ENCODE measurements around the gene SV2A.
"Not testable (repeated sequence)": the region's sequence is repeated elsewhere in the genome, so short reads cannot be mapped to it uniquely, and the experiment has no call there.

The SV2A gene, protein sequence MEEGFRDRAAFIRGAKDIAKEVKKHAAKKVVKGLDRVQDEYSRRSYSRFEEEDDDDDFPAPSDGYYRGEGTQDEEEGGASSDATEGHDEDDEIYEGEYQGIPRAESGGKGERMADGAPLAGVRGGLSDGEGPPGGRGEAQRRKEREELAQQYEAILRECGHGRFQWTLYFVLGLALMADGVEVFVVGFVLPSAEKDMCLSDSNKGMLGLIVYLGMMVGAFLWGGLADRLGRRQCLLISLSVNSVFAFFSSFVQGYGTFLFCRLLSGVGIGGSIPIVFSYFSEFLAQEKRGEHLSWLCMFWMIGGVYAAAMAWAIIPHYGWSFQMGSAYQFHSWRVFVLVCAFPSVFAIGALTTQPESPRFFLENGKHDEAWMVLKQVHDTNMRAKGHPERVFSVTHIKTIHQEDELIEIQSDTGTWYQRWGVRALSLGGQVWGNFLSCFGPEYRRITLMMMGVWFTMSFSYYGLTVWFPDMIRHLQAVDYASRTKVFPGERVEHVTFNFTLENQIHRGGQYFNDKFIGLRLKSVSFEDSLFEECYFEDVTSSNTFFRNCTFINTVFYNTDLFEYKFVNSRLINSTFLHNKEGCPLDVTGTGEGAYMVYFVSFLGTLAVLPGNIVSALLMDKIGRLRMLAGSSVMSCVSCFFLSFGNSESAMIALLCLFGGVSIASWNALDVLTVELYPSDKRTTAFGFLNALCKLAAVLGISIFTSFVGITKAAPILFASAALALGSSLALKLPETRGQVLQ

DNA sequence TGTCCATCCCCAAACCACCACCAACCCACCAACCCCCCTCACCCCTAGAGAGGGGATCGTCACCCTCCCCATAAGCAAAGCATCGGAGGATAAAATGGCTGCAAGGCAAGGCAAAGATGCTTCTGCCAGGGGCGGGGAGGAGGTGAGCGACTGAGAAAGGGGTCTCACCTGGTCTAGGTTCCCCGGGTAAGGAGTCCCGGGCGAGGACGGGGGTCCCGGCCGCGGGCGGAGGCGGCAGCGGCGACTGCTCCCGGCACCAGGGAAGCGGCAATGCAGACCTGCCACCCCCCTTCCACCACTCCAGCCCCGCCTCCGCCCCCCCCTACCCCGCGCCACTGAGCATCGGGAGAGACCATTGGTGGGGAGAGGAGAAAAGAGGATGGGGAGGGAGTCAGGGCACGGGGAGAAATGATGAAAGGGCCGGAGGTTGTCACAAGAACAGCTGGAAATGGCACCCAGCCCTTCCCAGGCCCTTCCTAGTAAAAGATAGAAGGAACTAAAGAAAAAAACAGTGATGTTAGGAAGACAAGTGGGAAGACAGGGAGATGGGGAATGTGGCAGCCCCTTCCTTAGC is at the start of gene SV2A:
TSS of gene SV2A (minus strand) at position 274 of the 574 bp plus-strand sequence. CDS start 4,004 bp downstream, outside the sequence.
- no peak for DNase-seq (ENCODE audit: low spot score)

DNA sequence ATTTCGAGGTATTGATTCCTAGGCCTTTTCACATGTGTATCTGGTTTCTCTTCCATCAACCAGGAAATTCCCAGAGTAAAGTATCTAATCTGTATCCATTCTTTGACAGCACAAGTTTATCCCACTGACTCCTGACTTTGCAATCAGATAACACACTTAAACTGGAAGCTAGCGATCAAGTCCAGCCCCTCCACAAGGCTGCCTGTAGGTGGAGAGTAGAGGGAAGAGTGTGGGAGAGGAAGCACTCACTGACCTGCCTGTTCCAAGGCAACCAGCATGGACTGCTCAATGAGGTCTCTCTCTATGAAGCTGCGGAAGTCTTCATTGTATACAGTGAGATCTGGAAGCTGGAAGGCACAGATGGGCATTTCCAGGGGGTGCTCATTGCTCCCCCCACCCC is 49.4 kb upstream of the SV2A start:
- DNase-seq (ENCODE audit: low spot score), result no peak

DNA sequence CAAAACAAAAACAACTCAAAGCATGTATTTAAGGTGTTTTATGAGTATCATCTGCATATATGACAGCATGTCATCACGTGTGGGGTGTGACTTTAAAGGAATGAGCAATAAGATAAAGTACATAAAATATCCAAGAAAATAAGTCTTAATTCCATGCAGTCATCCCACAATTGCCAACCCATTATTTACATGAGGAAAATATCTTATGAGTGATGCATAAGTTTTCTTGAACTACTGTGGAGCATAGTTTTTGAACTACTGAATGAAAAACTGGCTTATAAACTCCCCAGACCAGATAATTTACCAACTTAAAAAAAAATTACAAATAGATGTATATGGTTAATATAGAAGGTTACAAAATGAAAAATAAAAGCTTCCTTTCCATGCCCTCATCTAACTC is 48.8 kb upstream of the SV2A start:
- no peak for DNase-seq (ENCODE audit: low spot score)

DNA sequence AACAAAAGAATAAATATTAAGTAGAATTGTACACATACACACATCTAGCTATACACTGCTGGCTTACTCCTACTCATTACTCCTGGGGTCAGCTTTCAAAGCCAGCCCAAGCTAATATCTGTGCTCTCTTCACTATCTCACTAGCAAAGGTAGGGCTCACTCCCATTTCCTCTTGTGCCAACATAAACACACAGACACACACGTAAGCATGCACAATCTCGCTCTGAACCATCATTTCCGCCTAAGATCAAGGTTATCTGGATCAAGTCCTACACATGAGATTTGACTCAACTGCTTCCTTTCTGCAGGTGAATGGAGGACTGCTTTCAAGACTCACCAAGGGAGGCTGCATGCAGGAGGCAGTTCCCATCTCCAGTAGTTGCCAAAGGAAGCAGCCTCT is 47.8 kb upstream of the SV2A start:
- DNase-seq (ENCODE audit: low spot score), result no peak

DNA sequence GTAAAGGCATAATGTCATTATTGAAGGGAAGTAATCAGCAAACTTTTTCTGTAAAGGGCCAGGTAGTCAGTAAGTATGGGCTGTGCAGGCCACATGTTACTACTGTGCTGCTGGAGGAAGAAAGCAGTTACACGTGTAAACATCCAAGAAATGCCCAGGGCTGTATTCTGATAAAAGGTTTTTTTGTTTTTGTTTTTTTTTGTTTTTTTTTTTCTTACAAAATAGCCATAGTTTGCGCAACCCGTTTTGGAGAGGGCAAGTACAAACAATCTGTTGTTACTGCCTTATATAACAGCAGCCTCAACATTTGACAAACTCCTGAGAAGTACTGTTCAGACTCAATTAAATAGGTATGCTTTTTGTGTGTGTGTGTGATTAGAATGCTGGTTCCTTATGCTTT is 45.7 kb upstream of the SV2A start:
- no peak for DNase-seq (ENCODE audit: low spot score)

DNA sequence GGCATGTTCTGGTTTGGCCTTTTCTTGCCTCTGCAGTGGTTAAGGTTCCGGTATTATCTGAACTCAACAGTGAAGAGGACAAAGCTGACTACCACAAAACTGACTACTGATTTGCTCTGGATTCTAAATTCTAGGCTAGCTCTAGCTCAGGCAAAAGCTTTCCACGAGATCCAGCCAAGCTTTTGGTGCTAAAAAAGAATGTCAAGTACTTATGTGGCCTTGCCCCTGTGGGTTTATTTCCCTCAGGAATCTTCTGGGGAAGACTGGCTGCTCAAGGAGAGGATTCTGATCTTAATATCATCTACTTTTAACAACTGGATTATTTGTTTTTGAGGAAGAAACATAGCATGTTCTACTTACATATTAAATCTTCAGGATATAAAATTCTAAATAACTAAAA is 45.1 kb upstream of the SV2A start:
- DNase-seq (ENCODE audit: low spot score), result no peak

DNA sequence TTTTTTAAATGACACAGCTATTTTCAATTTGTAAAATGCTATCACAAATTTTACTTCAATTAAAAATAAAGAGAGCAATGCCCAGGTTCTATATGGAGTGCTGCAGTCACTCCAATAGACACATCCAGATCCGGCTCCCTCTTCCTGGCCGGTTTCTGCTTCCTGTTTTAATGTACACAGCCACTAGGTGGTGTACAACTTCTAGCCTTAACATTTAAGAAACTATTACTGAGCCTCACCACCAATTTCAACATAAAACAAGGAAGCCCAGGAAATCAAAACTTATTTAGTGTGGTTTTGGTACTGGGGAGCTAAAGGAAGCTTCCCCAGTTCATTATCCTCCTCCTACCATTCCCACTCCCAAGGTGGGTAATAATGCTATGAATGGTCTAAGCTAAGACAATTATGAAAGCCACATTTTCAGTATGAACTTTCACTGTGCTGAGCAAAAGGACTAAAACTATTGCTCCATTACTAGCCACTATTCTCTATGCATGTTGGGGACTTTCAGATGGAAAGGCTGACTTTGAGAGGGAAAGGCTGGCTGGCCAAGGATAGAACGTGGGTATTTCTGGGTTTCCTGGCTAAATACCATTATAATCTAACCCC is 44.5 kb upstream of the SV2A start:
- peak; percentile 58 for DNase-seq (ENCODE audit: low spot score)

DNA sequence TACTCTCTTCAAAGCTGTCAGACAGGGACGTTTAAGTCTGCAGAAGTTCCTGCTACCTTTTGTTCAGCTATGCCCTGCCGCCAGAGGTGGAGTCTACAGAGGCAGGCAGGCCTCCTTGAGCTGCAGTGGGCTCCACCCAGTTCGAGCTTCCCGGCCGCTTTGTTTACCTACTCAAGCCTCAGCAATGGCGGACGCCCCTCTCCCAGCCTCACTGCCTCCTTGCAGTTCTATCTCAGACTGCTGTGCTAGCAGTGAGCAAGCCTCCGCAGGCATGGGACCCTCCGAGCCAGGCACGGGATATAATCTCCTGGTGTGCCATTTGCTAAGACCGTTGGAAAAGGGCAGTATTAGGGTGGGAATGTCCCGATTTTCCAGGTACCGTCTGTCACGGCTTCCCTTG is 39.9 kb upstream of the SV2A start:
- DNase-seq (ENCODE audit: low spot score), result not testable (repeated sequence)

DNA sequence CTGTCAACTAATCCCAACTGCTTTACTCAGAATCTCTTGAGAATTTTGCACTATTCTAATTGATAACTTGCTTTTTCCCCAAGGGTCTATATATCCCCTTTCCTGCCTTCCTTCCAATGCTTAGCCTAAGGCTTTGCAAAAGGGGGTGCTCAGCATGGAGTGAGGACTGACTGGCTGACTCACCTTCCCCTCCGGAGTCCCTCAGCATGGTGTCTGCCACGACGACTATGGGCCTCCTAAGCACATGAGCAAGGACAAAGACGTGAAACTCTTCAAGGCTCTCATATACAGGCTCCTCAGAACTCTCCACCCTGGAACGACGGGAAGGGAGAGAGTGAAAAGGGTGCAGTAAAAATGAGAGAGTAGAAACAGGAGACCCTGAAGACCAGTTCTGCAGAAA is 32.3 kb upstream of the SV2A start:
- DNase-seq (ENCODE audit: low spot score), result no peak

DNA sequence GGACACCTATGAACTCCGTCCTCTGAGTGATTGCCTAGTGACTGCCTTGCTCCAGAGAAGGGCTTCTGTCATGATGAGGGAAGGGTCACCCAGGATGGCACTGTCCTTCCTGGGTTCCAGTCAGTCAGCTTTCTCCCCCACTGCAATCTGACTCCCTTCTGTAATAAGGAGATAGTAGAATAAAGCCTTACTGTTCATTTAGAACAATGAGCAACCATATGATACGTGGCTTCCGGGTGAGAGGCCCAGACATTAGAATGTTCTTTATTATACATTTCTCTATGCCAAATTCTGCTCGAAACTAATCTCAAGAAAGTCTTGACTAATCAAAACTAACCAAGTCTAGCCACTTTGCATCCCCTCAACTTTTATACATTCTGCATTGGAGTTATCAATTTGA is 27.6 kb upstream of the SV2A start:
- DNase-seq (ENCODE audit: low spot score), result no peak

DNA sequence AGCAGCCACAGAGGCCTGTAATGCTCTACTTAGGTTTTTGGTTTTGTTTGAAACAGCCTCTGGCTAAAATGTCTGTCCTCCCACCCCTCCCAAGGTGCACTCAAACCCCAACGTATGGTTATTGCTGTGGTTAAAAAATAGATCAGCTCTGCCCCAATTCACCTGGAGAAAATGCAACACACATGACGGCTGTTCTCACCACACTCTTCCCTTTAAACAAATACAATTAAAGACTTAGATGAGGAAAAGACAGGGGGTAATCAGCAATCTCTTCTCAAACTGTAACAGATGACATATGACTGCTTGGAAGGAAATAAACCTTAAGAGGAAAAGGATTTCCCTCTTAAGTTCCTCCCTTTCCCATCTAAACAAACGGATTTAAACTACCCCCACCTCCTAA is 25.2 kb upstream of the SV2A start:
- DNase-seq (ENCODE audit: low spot score), result no peak

DNA sequence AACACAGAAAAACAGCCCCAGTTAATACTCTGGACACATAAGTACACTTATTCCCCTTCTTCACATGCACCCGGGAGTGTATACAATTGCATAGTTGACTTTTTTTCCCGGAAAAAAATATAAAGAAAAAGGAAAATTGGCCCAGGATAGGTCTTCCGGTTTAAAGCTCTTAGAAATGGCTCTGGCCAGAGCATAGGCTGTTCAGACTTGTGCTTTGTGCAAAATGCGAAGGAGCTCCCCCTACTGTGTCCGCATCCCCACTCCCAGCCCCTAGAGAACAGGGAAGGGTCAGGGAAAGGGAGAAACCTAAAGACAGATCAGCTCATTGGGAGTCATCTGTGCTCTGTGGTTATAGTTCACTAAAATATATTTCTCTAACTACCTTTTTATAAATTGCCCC is 24.6 kb upstream of the SV2A start:
- DNase-seq (ENCODE audit: low spot score), result no peak

DNA sequence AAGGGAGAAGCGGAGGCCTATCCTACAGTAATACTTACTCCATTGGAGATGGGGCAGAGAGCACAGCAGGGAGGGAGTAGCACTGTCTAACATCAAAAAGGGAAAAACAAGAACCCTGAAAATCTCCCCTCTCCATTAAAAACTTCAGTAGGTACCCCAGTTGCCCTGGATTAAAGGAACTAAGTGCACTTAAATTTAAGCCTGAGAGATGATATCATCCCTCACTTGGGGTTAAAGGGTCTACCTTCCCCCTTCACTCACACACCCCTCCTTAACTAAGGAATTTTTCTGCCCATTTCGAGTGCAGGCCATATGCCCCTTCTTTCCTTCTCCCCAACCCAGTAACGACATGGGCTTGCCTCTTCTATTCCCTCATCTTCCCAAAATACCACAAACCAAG is 22.8 kb upstream of the SV2A start:
- no peak for DNase-seq (ENCODE audit: low spot score)

DNA sequence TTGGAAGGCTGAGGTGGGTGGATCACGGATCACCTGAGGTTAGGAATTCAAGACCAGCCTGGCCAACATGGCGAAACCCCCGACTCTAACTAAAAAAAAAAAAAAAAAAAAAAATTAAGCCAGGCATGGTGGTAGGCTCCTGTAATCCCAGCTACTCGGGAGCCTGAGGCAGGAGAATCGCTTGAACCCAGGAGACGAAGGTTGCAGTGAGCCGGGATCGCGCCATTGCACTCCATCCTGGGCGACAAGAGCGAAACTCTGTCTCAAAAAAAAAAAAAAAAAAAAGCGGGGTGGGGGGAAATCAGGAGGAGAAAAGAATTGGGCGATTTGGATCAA is 21.0 kb upstream of the SV2A start:
- DNase-seq (ENCODE audit: low spot score), result not testable (repeated sequence)

DNA sequence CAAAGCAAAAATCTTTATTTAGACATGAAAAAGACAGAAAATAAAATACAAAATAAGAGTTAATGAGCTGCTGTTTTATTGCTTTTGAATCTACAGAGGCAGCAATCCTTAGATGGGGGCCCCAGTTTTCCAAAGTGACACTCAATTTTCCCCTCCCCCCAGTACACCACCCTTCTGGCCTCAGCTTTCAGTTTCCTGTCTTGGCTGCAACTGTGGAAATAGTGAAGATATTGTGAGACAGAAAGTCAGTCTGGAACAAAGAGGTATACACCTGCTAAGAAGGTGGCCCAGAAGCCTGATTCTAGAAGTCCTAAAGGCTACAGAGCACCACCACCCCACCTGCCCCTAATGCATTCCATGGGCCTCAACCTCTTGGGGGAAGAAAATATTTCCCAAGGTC is 20.1 kb upstream of the SV2A start:
- DNase-seq (ENCODE audit: low spot score), result no peak

DNA sequence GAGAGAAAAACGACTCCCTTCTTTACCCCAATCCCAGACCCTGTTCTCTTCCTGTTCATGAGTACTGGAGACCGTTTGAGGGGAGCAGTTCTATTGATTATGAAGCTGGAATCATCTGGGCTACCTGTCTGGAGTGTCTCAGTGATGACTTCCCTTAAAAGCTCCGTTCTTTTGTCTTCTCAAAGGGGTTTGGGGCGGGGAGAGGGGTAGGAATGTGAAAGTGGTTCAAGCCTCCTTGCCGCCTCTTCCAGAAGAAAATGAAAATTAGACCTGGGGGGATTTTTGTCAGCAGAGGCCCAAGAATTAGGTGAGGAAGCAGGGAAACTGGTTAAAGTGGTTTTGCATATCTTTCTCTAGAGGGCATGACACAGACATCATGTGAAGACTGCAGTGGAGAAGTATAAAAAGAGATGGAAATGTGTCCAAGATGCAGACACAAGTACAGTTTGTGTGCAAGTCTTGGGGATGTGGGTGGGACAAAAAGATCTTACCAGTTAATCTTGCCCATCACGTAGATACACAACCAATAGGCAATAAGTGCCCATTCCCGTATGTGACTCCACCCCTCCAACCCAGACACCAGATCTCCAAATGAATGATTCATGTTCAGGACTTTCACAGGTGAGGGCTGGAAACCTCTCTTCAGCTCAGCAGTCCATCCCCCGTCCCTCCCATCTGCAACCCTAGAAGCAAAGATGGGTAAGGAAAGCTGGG is 19.5 kb upstream of the SV2A start:
- no peak for DNase-seq (ENCODE audit: low spot score)

DNA sequence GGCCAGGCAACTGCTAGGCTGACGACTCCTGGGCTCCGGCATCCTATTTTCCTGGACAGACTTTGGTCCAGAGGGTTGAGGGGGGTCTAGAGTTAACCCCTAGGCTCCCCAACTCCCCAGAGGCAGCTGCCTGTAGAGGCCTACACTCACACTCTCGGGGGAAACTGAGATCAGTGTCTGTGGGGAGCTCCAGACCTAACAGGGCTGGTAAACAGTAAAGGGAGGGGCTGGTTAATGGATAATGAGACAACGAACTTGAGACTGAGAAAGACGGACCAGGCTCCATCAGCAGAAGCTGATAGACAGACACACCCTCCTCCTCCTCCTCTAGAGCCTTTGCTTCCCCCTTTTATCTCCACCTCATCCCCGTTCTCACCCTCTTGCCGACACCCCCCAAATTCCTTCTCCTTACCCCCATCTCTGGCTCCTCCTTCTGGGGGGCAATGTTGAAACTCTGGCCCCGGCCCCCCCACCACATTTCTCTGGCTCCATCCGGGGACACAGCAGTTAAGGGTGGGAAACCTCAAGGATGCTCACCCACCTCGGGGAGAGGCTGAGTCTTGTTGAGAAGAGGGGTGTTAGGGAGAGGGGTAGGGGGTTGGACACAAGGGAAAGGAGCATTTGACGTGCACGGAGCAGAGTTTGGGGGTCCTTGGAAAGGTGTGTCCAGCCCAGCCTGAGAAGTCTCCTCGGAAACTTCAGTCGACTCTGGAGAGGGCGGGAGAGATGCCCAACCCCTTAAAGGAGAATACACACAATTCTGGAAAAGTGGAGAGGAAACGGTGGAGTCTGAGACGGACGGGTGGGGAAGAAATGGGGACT is 18.7 kb upstream of the SV2A start, which contains the start of gene MTMR11:
TSS of gene MTMR11 (minus strand) at position 710 of the 822 bp plus-strand sequence. CDS start at position 478, 232 bp downstream.
- no peak for DNase-seq (ENCODE audit: low spot score)

DNA sequence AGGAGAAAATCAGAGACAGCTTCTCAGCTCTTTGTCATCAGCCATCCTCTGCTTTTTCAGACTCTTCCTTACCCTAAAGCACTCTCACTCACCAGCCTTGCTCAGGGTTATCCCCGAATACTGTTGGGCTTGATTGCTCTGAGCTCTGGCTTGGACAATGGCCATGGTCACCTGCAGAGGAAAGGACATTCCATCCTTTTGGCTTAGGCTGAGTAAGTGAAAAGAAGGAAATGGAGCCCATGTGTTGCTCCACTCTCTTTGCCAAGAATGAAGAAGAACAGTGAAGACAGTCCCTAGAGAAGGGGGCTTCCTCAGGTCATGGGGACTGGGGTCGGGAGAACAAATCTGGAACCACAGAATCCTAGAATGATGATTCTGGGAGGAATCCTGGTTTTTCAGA is 16.7 kb upstream of the SV2A start:
- DNase-seq (ENCODE audit: low spot score), result no peak

DNA sequence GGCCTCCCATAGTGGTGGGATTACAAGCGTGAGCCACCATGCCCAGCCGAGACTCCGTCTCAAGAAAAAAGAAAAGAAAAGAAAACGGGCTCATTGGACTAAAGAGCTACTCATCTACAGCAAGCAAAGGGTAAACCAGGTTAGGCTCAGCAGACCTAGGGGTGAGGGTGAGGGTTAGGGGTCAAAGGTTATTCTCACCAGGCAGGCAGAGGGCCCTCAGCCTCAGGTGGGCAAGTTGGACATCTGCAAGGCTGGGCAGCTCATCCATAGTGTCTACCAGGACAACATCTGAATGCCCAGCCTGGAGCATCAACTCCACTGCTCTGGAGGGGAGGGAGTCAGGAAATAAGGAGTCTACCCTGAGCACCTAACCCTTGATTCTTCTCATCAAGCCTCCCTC is 15.6 kb upstream of the SV2A start:
- no peak for DNase-seq (ENCODE audit: low spot score)

DNA sequence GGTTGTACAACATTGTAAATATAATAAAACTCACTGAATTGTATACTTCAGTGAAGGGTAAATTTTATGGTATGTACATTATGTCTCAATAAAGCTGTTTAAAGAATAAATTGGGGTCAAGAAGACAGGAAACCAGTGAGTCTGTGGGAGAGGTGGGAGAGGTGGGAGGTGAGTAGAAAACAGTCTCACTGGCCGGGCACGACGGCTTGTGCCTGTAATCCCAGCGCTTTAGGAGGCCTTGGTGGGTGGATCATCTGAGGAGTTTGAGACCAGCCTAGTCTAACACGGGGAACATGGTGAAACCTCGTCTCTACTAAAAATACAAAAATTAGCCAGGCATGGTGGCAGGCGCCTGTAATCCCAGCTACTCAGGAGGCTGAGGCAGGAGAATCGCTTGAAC is 14.8 kb upstream of the SV2A start:
- DNase-seq (ENCODE audit: low spot score), result no peak

DNA sequence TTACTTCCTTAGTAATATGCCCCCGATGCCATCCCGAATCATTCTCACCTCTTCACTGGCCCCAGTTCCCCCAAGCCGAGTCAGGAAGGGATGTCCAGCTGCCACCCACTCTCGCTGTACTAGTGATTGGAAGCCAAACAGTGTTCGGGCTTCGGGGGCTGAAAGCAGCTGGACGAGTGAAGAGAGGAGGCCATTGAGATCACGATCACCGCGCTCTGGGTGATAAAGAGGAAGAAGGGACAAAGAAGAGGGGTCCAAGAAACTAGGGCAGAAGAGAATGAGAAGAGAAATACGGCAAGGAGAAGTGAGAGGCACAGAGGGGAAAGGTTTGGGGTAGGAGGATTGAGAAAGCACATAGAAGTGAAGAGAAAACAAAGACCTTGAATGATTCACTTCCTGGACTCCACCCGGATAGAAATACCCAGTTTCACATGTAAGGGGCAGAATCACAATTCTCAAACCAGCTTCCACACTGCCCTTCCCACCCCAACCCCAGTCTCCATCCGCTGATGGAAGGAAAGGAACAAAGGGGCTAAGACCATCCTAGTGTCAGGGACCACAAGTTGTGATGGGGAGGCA is 13.7 kb upstream of the SV2A start:
- no peak for DNase-seq (ENCODE audit: low spot score)
